ENCODE data around the gene CCNY. TPM values are rescaled to one million over a fixed set of nuclear protein-coding genes. Genes with fewer than 3 reads are reported as not detected.
A peak's percentile ranks its signal among the peaks of the same experiment; 100 is the strongest.

The CCNY gene
- total and polyA plus RNA-seq, 2 of the 13 experiments (the other 11 are each of a cell fraction or from before 2014, with no cell fraction given): 48.2 to 54.7 TPM

DNA sequence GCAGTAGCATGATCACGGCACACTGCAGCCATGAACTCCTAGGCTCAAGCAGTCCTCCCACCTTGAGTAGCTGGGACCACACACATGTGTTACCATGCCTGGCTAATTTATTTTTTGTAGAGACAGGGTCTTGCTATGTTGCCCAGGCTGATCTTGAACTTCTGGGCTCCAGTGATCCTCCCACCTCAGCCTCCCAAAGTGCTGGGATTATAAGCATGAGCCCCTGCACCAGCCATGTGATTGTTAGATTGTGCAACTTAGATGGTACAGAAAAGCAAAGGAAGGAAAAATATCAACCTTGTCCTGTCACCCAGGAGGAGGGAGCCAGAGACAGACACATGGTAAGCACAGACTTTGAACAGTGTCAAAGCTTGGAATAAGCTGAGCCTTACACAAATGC is 73.5 kb downstream of the CCNY start (continued):
- TF ChIP-seq, protein P1, sequence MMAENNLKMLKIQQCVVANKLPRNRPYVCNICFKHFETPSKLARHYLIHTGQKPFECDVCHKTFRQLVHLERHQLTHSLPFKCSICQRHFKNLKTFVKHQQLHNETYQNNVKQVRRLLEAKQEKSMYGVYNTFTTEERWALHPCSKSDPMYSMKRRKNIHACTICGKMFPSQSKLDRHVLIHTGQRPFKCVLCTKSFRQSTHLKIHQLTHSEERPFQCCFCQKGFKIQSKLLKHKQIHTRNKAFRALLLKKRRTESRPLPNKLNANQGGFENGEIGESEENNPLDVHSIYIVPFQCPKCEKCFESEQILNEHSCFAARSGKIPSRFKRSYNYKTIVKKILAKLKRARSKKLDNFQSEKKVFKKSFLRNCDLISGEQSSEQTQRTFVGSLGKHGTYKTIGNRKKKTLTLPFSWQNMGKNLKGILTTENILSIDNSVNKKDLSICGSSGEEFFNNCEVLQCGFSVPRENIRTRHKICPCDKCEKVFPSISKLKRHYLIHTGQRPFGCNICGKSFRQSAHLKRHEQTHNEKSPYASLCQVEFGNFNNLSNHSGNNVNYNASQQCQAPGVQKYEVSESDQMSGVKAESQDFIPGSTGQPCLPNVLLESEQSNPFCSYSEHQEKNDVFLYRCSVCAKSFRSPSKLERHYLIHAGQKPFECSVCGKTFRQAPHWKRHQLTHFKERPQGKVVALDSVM (CRISPR knock-in tag; IDR thresholded peaks at IDR 0.05): peak; percentile 98
- TF ChIP-seq PITX1 (CRISPR knock-in tag; IDR thresholded peaks at IDR 0.05): peak; percentile 71; the same call in 1 of the 2 replicates
- TF ChIP-seq, protein P2, sequence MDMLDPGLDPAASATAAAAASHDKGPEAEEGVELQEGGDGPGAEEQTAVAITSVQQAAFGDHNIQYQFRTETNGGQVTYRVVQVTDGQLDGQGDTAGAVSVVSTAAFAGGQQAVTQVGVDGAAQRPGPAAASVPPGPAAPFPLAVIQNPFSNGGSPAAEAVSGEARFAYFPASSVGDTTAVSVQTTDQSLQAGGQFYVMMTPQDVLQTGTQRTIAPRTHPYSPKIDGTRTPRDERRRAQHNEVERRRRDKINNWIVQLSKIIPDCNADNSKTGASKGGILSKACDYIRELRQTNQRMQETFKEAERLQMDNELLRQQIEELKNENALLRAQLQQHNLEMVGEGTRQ (IDR thresholded peaks at IDR 0.05; ENCODE audit: low read depth, low read length): no peak
- TF ChIP-seq, protein P2 (CRISPR knock-in tag; IDR thresholded peaks at IDR 0.05; ENCODE audit: borderline replicate concordance): peak; percentile 45; the same call in 1 of the 2 replicates
- no peak for TF ChIP-seq MAZ (IDR thresholded peaks at IDR 0.05; ENCODE audit: borderline replicate concordance, low read depth, low read length)
- no peak for TF ChIP-seq MAZ (CRISPR knock-in tag; IDR thresholded peaks at IDR 0.05; ENCODE audit: low read depth)
- no peak for TF ChIP-seq ZNF773 (CRISPR knock-in tag; IDR thresholded peaks at IDR 0.05; ENCODE audit: borderline replicate concordance)
- no peak for TF ChIP-seq ARHGAP35 (CRISPR knock-in tag; IDR thresholded peaks at IDR 0.05; ENCODE audit: borderline replicate concordance)
- TF ChIP-seq SALL1 (CRISPR knock-in tag; IDR thresholded peaks at IDR 0.05): peak; percentile 63; the same call in 1 of the 2 replicates
- peak; percentile 90 for TF ChIP-seq ZMYM3 (CRISPR knock-in tag; IDR thresholded peaks at IDR 0.05)
- TF ChIP-seq ZNF333 (CRISPR knock-in tag; IDR thresholded peaks at IDR 0.05; ENCODE audit: borderline replicate concordance): no peak
- TF ChIP-seq, protein P3, sequence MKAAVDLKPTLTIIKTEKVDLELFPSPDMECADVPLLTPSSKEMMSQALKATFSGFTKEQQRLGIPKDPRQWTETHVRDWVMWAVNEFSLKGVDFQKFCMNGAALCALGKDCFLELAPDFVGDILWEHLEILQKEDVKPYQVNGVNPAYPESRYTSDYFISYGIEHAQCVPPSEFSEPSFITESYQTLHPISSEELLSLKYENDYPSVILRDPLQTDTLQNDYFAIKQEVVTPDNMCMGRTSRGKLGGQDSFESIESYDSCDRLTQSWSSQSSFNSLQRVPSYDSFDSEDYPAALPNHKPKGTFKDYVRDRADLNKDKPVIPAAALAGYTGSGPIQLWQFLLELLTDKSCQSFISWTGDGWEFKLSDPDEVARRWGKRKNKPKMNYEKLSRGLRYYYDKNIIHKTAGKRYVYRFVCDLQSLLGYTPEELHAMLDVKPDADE (CRISPR knock-in tag; IDR thresholded peaks at IDR 0.05): no peak
- TF ChIP-seq, protein P4, sequence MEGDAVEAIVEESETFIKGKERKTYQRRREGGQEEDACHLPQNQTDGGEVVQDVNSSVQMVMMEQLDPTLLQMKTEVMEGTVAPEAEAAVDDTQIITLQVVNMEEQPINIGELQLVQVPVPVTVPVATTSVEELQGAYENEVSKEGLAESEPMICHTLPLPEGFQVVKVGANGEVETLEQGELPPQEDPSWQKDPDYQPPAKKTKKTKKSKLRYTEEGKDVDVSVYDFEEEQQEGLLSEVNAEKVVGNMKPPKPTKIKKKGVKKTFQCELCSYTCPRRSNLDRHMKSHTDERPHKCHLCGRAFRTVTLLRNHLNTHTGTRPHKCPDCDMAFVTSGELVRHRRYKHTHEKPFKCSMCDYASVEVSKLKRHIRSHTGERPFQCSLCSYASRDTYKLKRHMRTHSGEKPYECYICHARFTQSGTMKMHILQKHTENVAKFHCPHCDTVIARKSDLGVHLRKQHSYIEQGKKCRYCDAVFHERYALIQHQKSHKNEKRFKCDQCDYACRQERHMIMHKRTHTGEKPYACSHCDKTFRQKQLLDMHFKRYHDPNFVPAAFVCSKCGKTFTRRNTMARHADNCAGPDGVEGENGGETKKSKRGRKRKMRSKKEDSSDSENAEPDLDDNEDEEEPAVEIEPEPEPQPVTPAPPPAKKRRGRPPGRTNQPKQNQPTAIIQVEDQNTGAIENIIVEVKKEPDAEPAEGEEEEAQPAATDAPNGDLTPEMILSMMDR (CRISPR knock-in tag; IDR thresholded peaks at IDR 0.05): peak; percentile 54
- TF ChIP-seq RAD21 (CRISPR knock-in tag; IDR thresholded peaks at IDR 0.05): peak; percentile 26; the same call in 1 of the 2 replicates
- no peak for TF ChIP-seq ZNF724P (CRISPR knock-in tag; IDR thresholded peaks at IDR 0.05; ENCODE audit: borderline replicate concordance)
- no peak for TF ChIP-seq ZUFSP (CRISPR knock-in tag; IDR thresholded peaks at IDR 0.05; ENCODE audit: borderline replicate concordance)
- no peak for TF ChIP-seq ZNF790 (CRISPR knock-in tag; IDR thresholded peaks at IDR 0.05; ENCODE audit: borderline replicate concordance)
- TF ChIP-seq ZNF644 (CRISPR knock-in tag; IDR thresholded peaks at IDR 0.05; ENCODE audit: low read depth): 0 out of 2 replicates have a peak, but pooled peaks have one; percentile 17
- TF ChIP-seq NR2F6 (IDR thresholded peaks at IDR 0.05): no peak
- TF ChIP-seq NR2F6 (CRISPR knock-in tag; IDR thresholded peaks at IDR 0.05): no peak
- no peak for TF ChIP-seq ZNF3 (CRISPR knock-in tag; IDR thresholded peaks at IDR 0.05)
- no peak for TF ChIP-seq ZNF282 (IDR thresholded peaks at IDR 0.05; ENCODE audit: partially characterized antibody)
- TF ChIP-seq ZNF780A (CRISPR knock-in tag; IDR thresholded peaks at IDR 0.05): no peak

Data from HepG2 (cell line).